CD4-positive, alpha-beta T cell treated with Interleukin-10 for 1 hour (primary cell): ENCODE results near the gene KRT74.

Experiments used
- DNase-seq: peaks from one replicate; pipeline ENCODE4 v3.0.0-alpha.2; 2020

Gene KRT74

DNA sequence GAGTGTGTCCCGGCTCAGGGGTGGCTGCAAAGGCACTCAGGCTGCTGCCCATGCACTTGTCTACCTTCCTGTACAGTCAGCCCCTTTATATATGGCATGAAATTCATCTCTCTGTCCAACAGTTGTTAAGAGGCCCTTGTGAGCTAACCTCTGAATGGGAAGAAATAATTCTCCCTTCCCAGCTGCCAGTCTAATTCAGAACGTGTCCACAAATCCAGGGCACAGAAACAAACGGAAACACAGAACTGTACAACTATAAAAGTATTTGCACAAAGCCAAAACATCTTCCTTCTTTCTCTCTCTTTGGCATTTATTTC is 54.3 kb downstream of the KRT74 start:
- no peak for DNase-seq

DNA sequence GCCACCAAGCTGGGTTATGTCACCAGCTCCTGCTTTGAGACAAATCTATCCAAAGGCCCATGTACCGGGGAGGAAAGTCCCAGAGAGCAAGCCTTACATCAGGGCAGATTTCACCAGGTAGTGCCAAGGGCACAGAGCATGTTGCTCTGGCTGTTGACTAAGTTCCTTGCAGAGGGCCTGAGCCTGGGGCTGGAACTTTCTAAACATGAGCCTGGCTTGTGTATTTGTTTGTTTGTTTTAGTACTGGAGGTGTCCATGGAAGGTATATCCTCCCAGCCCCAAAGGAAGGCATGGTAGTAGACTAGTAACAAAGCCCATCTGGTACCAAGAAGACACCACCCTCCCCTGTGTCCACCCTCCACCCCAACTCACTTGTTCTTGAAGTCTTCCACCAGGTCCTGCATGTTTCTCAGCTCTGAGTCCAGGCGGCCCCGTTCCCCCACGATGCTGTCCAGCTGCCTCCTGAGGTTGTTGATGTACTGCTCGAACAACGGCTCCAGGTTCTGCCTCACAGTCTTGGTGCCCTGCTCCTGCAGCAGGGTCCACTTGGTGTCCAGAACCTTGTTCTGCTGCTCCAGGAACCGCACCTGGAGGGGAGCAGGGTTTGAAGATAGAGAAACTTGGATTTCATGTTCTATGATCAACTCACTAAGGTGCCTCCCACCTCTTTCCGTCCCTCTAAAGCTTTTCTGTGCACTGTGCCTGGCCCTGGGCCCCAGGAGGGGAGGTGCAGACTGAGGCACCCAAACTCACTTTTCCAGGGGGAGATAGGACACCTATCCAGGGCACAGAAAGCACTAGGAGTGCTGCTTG is 54.9 kb downstream of the KRT74 start:
- DNase-seq: no peak

DNA sequence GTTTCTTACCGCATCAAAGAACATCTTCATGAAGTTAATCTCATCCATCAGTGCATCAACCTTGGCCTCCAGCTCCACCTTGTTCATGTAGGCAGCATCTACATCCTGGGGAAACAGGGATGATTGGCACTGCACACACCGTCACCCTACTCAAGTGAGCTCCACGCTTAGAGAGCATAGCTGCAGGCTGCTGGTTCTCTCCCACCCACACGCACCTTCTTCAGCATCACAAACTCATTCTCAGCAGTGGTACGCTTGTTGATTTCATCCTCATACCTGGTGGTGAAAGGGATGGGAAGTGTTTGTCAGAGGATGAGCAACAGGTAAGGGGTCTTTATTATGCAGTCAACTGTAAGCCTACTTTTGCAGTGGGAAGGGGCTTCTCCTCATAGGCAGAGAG is 55.8 kb downstream of the KRT74 start:
- DNase-seq: no peak

DNA sequence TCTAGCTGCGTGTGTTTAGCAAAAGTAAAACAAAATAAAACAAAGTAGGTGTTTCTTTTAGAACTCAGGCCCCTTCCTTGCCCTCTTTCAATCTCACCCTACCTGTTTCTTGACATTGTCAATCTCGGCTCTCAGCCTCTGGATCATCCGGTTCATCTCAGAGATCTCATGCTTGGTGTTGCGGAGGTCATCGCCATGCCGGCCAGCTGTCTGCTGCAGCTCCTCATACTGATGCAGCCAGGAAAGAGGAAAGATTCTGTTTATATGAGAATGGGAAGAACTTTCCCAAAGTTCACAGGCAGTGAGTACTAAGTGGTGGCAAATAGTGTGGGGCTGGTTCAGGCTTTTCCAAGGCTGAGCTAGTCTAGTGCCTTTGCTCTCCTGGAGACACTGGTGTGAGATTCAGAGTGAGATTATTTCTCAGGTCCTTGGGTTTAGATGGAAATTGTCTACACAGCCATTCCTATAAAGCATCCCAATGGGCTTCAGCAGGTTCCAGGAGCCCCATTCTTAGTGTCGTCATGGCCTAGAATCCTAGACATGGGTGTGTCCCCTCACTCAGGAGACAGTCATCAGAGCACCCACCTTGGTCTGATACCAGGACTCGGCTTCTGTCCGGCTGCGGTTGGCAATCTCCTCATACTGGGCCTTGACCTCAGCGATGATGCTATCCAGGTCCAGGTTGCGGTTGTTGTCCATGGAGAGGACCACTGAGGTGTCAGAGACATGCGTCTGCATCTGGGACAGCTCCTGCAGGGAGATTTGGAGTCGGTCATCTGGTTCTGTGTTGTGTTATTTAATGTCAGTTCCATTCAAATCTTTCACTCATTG is 56.4 kb downstream of the KRT74 start:
- no peak for DNase-seq

DNA sequence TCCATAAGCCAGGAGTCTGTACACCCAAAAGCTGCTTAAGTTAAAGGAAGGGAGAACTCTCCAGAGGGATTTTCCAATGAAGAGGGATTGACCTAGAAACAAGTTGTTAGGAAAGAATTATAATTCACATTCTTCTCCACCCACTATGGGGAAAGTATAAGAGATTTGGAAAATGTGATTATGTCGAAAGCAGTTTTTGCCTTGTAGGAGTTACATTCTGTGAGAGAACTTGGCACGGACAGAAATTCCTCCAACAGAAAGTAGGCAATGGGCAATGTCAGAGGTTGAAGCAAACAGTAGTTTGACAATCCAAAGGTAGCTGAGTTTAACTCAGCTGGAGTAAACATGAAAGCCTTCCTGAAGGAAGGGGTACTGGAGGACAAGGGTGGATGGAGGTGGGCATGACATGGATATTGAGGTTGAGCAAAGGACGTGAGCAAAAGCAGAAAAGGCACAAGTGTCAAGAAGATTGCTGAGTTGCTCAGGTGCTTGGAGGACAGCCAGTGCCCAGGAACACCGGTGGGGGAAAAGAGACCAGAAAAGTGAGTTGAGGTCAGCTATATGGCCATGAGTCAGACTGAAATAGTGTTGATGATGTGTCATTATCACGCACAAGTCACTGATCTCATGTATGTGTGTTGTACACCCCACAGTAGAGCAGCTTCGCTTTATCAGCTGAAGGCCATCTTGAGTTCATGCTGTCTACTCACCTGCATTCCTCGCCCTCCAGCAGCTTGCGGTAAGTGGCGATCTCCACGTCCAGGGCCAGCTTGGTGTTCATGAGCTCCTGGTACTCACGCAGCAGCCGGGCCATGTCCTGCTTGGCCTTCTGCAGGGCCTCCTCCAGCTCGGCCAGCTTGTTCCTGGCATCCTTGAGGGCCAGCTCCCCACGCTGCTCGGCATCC is 57.5 kb downstream of the KRT74 start:
- no peak for DNase-seq
